Kidney (tissue), 14 donors: ENCODE data around the gene CD99. TPM values are rescaled to one million over a fixed set of nuclear protein-coding genes. Genes with fewer than 3 reads are reported as not detected.

ENCODE experiments used
- DNase-seq, 5 donors: peaks; one replicate each; pipeline ENCODE4 v3.0.0-alpha.2; 2013 to 2020
- FAIRE-seq: peaks from 2 replicates; lab custom pipeline; 2012; peaks lifted over from hg19 to GRCh38; lab: Jason Lieb, UNC
- H3K27ac ChIP-seq, 2 donors: one replicate each; pipeline ENCODE4 v1.7.0; 2013; ENCODE audit warnings: low read depth in 2 of 2, low read length in 2 of 2, inconsistent platforms in 1 of 2
- H3K27me3 ChIP-seq: one replicate; pipeline ENCODE4 v1.7.1; 2013; ENCODE audit warnings: low read length, inconsistent platforms; ENCODE audit not compliant: control insufficient read depth, insufficient read depth
- H3K36me3 ChIP-seq, 3 donors: one replicate each; pipeline versions ENCODE4 v1.7.0 to v1.7.1; 2013; ENCODE audit warnings: low read length in 3 of 3, control low read depth in 1 of 3, inconsistent platforms in 1 of 3; ENCODE audit not compliant: insufficient read depth in 3 of 3, control insufficient read depth in 2 of 3
- H3K4me1 ChIP-seq, 3 donors: one replicate each; pipeline versions ENCODE4 v1.7.0 to v1.7.1; 2013; ENCODE audit warnings: low read length in 3 of 3, inconsistent platforms in 1 of 3, low read depth in 1 of 3; ENCODE audit not compliant: control insufficient read depth in 2 of 3, insufficient read depth in 2 of 3
- H3K4me3 ChIP-seq, 3 donors: one replicate each; pipeline versions ENCODE4 v1.7.0 to v1.8.1; 2013; ENCODE audit warnings: low read length in 3 of 3, control low read depth in 1 of 3, inconsistent platforms in 1 of 3
- H3K9ac ChIP-seq, 3 donors: one replicate each; pipeline versions ENCODE4 v1.7.0 to v1.7.1; 2013; ENCODE audit warnings: low read length in 3 of 3, control low read depth in 1 of 3, inconsistent platforms in 1 of 3
- H3K9me3 ChIP-seq, 3 donors: one replicate each; pipeline versions ENCODE4 v1.7.0 to v1.7.1; 2013; ENCODE audit warnings: low read length in 3 of 3, control low read depth in 1 of 3, inconsistent platforms in 1 of 3; ENCODE audit not compliant: control insufficient read depth in 2 of 3, insufficient read depth in 1 of 3
- intact Hi-C: fragments of 100-400 bp; cut with DNase I; formaldehyde crosslinking; loops from one replicate; pipeline ENCODE4 v1.11.1; 2022
- polyA plus RNA-seq: library from polyadenylated mRNA; stranded (reverse); fragments of 350-450 nt; fragmentation: Illumina TruSeq; extraction: RNeasy Lipid Tissue Mini Kit (QIAGEN cat#74804); gene quantifications from one replicate; pipeline ENCODE4 v1.2.3, GENCODE V29; 2014; ENCODE audit warnings: low read depth, low replicate concordance; ENCODE audit not compliant: insufficient read depth
- total RNA-seq: library from RNA; stranded (reverse); fragmentation: NEBNext Ultra II Directional; extraction: Animal tissue kit (Norgen Biotek cat#: 25700); gene quantifications from one replicate; pipeline ENCODE4 v1.2.1, GENCODE V29; 2021
- TF ChIP-seq, protein P1 (sequence below): IDR thresholded peaks from 3 replicates; pipeline ENCODE4 v1.5.1; 2012; ENCODE audit warnings: mild to moderate bottlenecking, moderate library complexity, borderline replicate concordance; ENCODE audit not compliant: insufficient read depth; ENCODE audit errors: extremely low read depth
- donor health status: control.
- donor health status: control.
- donor health status: control.
- donor health status: control.
- donor health status: control.
- donor health status: DM: yes; HTN: yes; CAD: no.
- donor health status: Normal renal cell carcinoma (clear cell type).

The CD99 gene
- total and polyA plus RNA-seq, 2 donors from 2014 or later = 125 to 136 TPM

DNA sequence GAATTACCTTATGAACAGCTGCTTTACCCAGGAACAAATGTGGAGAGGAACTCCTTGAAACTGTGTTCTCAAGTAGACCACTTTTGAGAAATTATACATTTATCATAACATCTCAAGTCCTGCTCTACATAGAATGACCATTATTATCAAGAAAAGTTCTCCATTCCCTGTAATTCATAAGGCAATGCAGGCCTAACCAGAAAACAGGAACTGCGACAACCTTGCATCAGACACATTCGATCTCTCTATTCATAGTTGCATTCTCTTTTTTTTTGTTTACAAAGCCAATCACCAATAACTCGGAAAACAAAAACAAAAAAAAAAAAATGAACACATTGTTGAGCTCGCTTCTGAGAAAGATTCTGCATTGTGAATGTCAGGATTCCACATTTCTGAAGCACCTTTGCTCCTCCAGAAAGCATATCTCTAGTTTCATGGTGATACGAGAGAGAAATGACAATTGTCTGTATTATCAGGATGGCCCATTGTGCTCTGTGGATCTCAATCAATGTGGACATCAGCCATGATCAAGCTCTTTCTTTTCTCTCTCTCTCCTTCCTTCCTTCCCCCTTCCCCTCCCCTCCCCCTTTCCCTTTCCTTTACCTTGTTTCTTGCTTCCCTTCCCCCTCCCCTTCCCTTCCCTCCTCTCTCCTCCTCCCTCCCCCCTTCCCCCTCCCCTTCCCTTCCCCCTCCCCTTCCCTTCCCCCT lies 32.4 kb upstream of the CD99 start:
- FAIRE-seq (no peak), DNase-seq (no peak)
- no peaks in the 10 kb centered on the region for H3K9me3 ChIP-seq
- peaks cover 0 to 3% (median 2%) of the 10 kb centered on the region in 3 donors for H3K4me1 ChIP-seq
- TF ChIP-seq, protein P1, sequence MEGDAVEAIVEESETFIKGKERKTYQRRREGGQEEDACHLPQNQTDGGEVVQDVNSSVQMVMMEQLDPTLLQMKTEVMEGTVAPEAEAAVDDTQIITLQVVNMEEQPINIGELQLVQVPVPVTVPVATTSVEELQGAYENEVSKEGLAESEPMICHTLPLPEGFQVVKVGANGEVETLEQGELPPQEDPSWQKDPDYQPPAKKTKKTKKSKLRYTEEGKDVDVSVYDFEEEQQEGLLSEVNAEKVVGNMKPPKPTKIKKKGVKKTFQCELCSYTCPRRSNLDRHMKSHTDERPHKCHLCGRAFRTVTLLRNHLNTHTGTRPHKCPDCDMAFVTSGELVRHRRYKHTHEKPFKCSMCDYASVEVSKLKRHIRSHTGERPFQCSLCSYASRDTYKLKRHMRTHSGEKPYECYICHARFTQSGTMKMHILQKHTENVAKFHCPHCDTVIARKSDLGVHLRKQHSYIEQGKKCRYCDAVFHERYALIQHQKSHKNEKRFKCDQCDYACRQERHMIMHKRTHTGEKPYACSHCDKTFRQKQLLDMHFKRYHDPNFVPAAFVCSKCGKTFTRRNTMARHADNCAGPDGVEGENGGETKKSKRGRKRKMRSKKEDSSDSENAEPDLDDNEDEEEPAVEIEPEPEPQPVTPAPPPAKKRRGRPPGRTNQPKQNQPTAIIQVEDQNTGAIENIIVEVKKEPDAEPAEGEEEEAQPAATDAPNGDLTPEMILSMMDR = no peak
- no peak overlapping the region for H3K9ac ChIP-seq
- H3K27me3 ChIP-seq = no peaks in the 10 kb centered on the region
- no peak overlapping the region for H3K4me3 ChIP-seq
- no peak overlapping the region for H3K27ac ChIP-seq
- H3K36me3 ChIP-seq = no peaks in the 10 kb centered on the region
- intact Hi-C loops = no loop called here

DNA sequence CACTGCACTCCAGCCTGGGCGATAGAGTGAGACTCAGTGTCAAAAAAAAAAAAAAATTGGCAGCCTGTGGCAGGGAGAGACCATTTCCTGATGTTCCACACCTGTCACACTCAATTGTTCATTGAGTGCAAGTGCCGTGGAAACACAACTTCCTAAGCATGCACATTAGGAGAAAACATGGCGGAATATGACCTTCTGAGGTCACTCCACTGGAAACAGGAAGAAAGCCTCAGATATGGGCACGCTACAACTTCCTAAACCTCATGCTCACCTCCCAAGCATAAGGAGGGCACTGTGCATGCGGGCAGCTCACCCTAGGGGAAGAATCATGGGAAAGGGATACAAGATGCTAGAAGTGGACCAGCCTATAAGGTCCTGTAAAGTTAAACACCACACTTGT lies 28.5 kb upstream of the CD99 start:
- intact Hi-C loops = no loop called here
- H3K27ac ChIP-seq = no peak overlapping the region
- FAIRE-seq (no peak), DNase-seq (no peak)
- H3K36me3 ChIP-seq = no peaks in the 10 kb centered on the region
- H3K4me1 ChIP-seq = peaks cover 0 to 9% (median 4%) of the 10 kb centered on the region in 3 donors
- TF ChIP-seq, protein P1 = no peak
- H3K9ac ChIP-seq = no peak overlapping the region
- H3K9me3 ChIP-seq = no peaks in the 10 kb centered on the region
- no peaks in the 10 kb centered on the region for H3K27me3 ChIP-seq
- H3K4me3 ChIP-seq = no peak overlapping the region

DNA sequence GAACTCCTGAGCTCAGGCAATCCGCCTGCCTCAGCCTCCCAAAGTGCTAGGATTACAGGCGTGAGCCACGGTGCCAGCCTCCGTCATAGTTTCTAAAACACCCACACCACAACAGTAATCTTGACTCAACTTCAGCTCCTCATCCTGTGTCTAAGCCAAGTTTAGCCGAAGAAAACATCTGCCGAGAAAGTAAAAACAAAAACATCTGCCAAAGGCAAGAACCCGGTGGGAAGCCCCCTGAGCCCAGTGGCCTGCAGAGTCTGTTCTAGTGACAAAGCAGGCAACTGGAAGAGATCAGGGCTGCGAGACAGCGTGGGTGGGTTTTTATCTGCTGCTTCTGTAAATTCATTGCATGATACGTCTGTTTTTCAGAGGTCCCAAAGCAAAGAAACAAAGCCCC lies 26.6 kb upstream of the CD99 start:
- H3K36me3 ChIP-seq = no peaks in the 10 kb centered on the region
- no peak overlapping the region for H3K9ac ChIP-seq
- no peak overlapping the region for H3K27ac ChIP-seq
- no peak overlapping the region for H3K4me3 ChIP-seq
- TF ChIP-seq, protein P1 = no peak
- no peaks in the 10 kb centered on the region for H3K27me3 ChIP-seq
- intact Hi-C loops = no loop called here
- H3K4me1 ChIP-seq = peaks cover 0 to 9% (median 4%) of the 10 kb centered on the region in 3 donors
- DNase-seq = peak in 3 of 5 donors; percentile 37 to 90 (median 58)
- FAIRE-seq = no peak
- no peaks in the 10 kb centered on the region for H3K9me3 ChIP-seq
